Dendritic cell treated with granulocyte-macrophage colony-stimulating factor and Interleukin-4, amounts not matched to agents 40 ng/mL and 50 ng/mL, for 4 days (primary cell): ENCODE results near the gene XCL1.
"Not testable (repeated sequence)": the region's sequence is repeated elsewhere in the genome, so short reads cannot be mapped to it uniquely, and the experiment has no call there.

Experiments used
- H3K27ac Mint-ChIP-seq: one replicate; pipeline ENCODE4 v1.8.0; 2022; ENCODE audit warnings: mild to moderate bottlenecking, mixed read lengths
- H3K27me3 Mint-ChIP-seq: one replicate; pipeline ENCODE4 v1.8.0; 2022; ENCODE audit warnings: mild to moderate bottlenecking, mixed read lengths
- H3K36me3 Mint-ChIP-seq: one replicate; pipeline ENCODE4 v1.8.0; 2022; ENCODE audit warnings: low read depth, mixed read lengths
- H3K4me1 Mint-ChIP-seq: one replicate; pipeline ENCODE4 v1.8.0; 2022; ENCODE audit warnings: low read depth, mixed read lengths
- H3K4me3 Mint-ChIP-seq: one replicate; pipeline ENCODE4 v1.8.0; 2022; ENCODE audit warnings: mild to moderate bottlenecking, moderate library complexity, mixed read lengths
- H3K9me3 Mint-ChIP-seq: one replicate; pipeline ENCODE4 v1.8.0; 2022; ENCODE audit warnings: mixed read lengths
- intact Hi-C: fragments of 100-400 bp; cut with micrococcal nuclease; formaldehyde crosslinking; loops from one replicate; pipeline ENCODE4 v1.15.0; 2022

The XCL1 gene

DNA sequence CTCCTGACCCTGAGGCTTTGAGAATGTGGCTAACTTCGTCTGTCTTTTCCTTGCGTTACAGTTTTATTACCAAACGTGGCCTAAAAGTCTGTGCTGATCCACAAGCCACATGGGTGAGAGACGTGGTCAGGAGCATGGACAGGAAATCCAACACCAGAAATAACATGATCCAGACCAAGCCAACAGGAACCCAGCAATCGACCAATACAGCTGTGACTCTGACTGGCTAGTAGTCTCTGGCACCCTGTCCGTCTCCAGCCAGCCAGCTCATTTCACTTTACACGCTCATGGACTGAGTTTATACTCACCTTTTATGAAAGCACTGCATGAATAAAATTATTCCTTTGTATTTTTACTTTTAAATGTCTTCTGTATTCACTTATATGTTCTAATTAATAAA lies 4.6 kb downstream of the XCL1 start:
- H3K4me1 Mint-ChIP-seq, H3K27ac Mint-ChIP-seq, H3K36me3 Mint-ChIP-seq, intact Hi-C loops, H3K9me3 Mint-ChIP-seq, H3K27me3 Mint-ChIP-seq, H3K4me3 Mint-ChIP-seq: not testable (repeated sequence)

GRCh38 chr1:168581817-168582572 lies 5.6 kb downstream of the XCL1 start:
- peaks cover under 1% of the 10 kb centered on the region for H3K9me3 Mint-ChIP-seq
- intact Hi-C loops: no loop called here
- H3K27me3 Mint-ChIP-seq: no peaks in the 10 kb centered on the region
- H3K36me3 Mint-ChIP-seq: no peaks in the 10 kb centered on the region
- H3K4me3 Mint-ChIP-seq: no peak overlapping the region
- H3K4me1 Mint-ChIP-seq: no peaks in the 10 kb centered on the region
- no peak overlapping the region for H3K27ac Mint-ChIP-seq

- Mint-ChIP-seq H3K36me3 (no peaks in the 10 kb centered on the region), H3K9me3 (peaks cover 9% of the 10 kb centered on the region), H3K27me3 (no peaks in the 10 kb centered on the region), H3K4me3 (no peak overlapping the region), H3K4me1 (no peaks in the 10 kb centered on the region), H3K27ac (no peak overlapping the region)
- intact Hi-C loops: no loop called here
These were observed 6.4 kb downstream of the XCL1 start for GRCh38 chr1:168582688-168583336.

GRCh38 chr1:168583571-168583970 lies 7.2 kb downstream of the XCL1 start:
- Mint-ChIP-seq H3K4me1 (no peaks in the 10 kb centered on the region), H3K4me3 (no peak overlapping the region), H3K36me3 (no peaks in the 10 kb centered on the region), H3K9me3 (peaks cover 12% of the 10 kb centered on the region), H3K27ac (no peak overlapping the region), H3K27me3 (no peaks in the 10 kb centered on the region)
- intact Hi-C loops: no loop called here

DNA sequence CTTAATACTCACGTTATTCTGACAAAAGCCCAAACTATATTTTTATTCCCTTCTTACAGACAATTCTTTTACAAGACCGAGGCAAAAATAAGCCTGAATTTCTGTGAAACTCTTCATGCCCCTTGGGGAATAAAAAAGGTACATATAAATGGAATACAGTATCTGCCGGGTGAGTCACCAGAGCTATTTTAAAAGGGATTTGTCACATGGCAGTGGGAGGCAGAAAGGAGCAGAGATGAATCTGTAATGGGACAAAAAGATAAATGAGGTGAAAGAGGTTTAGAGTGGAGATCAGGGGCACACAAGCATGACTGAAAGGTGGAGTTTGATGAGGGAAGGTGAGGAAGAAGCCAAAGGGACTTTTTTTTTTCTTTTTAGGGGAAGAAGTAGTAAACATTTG lies 8.8 kb downstream of the XCL1 start:
- H3K36me3 Mint-ChIP-seq: no peaks in the 10 kb centered on the region
- no peaks in the 10 kb centered on the region for H3K4me1 Mint-ChIP-seq
- H3K4me3 Mint-ChIP-seq: no peak overlapping the region
- H3K27ac Mint-ChIP-seq: no peak overlapping the region
- intact Hi-C loops: no loop called here
- peaks cover 12% of the 10 kb centered on the region for H3K9me3 Mint-ChIP-seq
- H3K27me3 Mint-ChIP-seq: no peaks in the 10 kb centered on the region

- H3K36me3 Mint-ChIP-seq: no peaks in the 10 kb centered on the region
- H3K4me1 Mint-ChIP-seq: no peaks in the 10 kb centered on the region
- intact Hi-C loops: no loop called here
- H3K4me3 Mint-ChIP-seq: no peak overlapping the region
- H3K27me3 Mint-ChIP-seq: no peaks in the 10 kb centered on the region
- H3K27ac Mint-ChIP-seq: no peak overlapping the region
- H3K9me3 Mint-ChIP-seq: peaks cover 12% of the 10 kb centered on the region
These were observed 9.5 kb downstream of the XCL1 start for GRCh38 chr1:168585937-168586336.

DNA sequence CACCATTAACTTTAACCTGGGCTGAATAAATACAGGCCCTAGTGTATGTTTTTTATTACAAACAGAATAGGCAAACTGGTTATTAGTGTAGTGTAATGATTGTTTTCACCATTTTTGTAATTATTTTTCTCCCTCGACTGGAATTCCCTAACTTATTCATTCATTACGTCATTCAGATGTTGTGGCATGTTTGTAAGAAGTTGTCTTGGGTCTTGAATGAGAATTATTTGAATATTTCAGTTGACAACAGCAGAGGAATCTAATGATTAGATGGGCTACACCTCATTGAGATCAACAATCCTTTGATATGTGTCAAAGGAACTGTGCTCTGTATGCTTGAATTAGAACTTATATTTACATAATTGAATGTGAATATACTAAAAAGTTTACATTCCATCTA lies 12.8 kb downstream of the XCL1 start:
- Mint-ChIP-seq H3K4me3 (no peak overlapping the region), H3K4me1 (no peaks in the 10 kb centered on the region)
- intact Hi-C loops: no loop called here

GRCh38 chr1:168591066-168591465 lies 14.7 kb downstream of the XCL1 start:
- Mint-ChIP-seq H3K36me3 (no peaks in the 10 kb centered on the region), H3K4me1 (no peaks in the 10 kb centered on the region), H3K27ac (no peak overlapping the region), H3K4me3 (no peak overlapping the region), H3K27me3 (no peaks in the 10 kb centered on the region), H3K9me3 (peaks cover 12% of the 10 kb centered on the region)
- intact Hi-C loops: no loop called here

More for the DNA sequence above, 12.8 kb downstream of the XCL1 start:
- Mint-ChIP-seq H3K27me3 (no peaks in the 10 kb centered on the region), H3K9me3 (peaks cover 12% of the 10 kb centered on the region), H3K27ac (no peak overlapping the region), H3K36me3 (no peaks in the 10 kb centered on the region)

DNA sequence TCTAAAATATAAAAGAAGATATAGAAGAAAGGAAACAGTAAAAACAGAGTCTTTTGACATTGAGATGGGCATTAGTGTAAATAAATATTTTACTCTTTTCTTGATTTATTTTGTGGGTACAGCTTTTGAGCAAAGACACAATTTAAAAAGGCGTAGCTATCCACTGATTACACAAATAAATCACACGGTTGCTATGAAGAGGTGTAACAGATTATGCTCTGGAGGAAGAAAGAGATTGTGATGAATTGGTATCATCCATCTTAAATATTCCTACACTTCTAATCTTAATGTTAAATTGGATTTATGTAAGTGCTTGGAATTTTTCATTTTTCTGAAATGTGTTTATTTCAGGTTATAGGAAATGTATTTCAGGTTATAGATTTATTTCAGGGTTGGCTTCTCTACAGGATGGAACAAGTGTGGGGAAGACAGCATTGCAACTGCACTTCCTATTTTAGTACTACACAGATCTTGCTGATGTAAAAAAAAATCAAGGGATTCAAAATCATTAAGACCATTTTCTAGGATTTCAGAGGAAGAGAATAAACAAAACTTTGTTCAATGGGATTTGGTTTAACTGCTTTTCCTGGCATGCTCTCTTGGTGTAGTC lies 15.3 kb downstream of the XCL1 start:
- H3K4me1 Mint-ChIP-seq: no peaks in the 10 kb centered on the region
- no peaks in the 10 kb centered on the region for H3K36me3 Mint-ChIP-seq
- H3K4me3 Mint-ChIP-seq: no peak overlapping the region
- H3K27ac Mint-ChIP-seq: no peak overlapping the region
- peaks cover 12% of the 10 kb centered on the region for H3K9me3 Mint-ChIP-seq
- no peaks in the 10 kb centered on the region for H3K27me3 Mint-ChIP-seq
- intact Hi-C loops: no loop called here

GRCh38 chr1:168595403-168595802 lies 19.0 kb downstream of the XCL1 start:
- H3K27me3 Mint-ChIP-seq, H3K36me3 Mint-ChIP-seq, H3K9me3 Mint-ChIP-seq, H3K27ac Mint-ChIP-seq, intact Hi-C loops, H3K4me3 Mint-ChIP-seq, H3K4me1 Mint-ChIP-seq: not testable (repeated sequence)

GRCh38 chr1:168598125-168598524 lies 21.7 kb downstream of the XCL1 start:
- H3K4me1 Mint-ChIP-seq: no peaks in the 10 kb centered on the region
- no peaks in the 10 kb centered on the region for H3K9me3 Mint-ChIP-seq
- no peaks in the 10 kb centered on the region for H3K36me3 Mint-ChIP-seq
- no peaks in the 10 kb centered on the region for H3K27me3 Mint-ChIP-seq
- no peak overlapping the region for H3K27ac Mint-ChIP-seq
- intact Hi-C loops: no loop called here
- no peak overlapping the region for H3K4me3 Mint-ChIP-seq

- Mint-ChIP-seq H3K4me1 (no peaks in the 10 kb centered on the region), H3K27ac (no peak overlapping the region), H3K36me3 (no peaks in the 10 kb centered on the region), H3K9me3 (no peaks in the 10 kb centered on the region), H3K27me3 (no peaks in the 10 kb centered on the region), H3K4me3 (no peak overlapping the region)
- intact Hi-C loops: no loop called here
These were observed 22.5 kb downstream of the XCL1 start for GRCh38 chr1:168598892-168599291.

DNA sequence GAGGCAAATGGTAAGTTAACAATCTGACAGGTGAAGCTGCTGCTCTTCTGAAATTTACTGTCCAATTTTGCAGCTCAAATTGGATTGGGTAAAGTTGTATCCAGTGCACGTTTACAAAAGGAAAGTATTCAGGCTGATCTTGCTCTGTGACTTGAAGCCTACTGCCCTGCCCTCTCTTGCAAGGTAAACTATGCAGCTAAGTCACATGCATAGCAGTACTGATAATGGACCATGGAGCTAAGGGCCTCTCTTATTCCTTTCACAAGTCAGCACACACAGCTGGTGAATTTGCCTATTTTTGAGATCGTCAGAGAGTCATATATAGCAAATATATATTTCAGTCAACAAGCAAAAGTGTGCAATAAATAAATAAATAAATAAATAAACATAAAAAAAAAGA lies 23.2 kb downstream of the XCL1 start:
- H3K4me1 Mint-ChIP-seq: no peaks in the 10 kb centered on the region
- no peaks in the 10 kb centered on the region for H3K36me3 Mint-ChIP-seq
- H3K27me3 Mint-ChIP-seq: no peaks in the 10 kb centered on the region

DNA sequence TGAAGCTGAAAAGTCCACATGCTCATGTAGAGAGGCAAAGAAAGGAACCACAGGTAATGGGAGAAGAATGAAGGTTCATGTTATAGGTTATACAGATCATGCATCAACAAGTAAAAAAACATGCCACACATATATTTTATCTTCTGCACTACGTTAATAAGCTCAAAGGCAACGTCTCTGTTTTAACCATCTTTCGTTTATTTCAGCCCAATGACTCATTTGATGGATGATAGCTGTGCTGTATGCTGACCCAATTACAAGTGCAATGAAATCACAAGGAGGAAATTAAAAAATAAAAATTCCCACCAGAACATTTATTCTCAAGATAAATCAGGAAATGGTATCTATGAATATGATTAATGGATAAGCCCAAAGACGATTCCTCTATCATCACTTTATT lies 24.6 kb downstream of the XCL1 start:
- intact Hi-C loops: loop anchor here (5.0 kb wide), 1 partner anchor 531 kb away; no protein-coding TSS in a partner anchor
- H3K9me3 Mint-ChIP-seq: no peaks in the 10 kb centered on the region

More for the DNA sequence above, 23.2 kb downstream of the XCL1 start:
- intact Hi-C loops: loop anchor here (5.0 kb wide), 1 partner anchor 533 kb away; no protein-coding TSS in a partner anchor
- no peak overlapping the region for H3K27ac Mint-ChIP-seq
- H3K9me3 Mint-ChIP-seq: no peaks in the 10 kb centered on the region
- H3K4me3 Mint-ChIP-seq: no peak overlapping the region

More for the DNA sequence above, 24.6 kb downstream of the XCL1 start:
- Mint-ChIP-seq H3K36me3 (no peaks in the 10 kb centered on the region), H3K4me3 (no peak overlapping the region), H3K27ac (no peak overlapping the region), H3K4me1 (no peaks in the 10 kb centered on the region), H3K27me3 (no peaks in the 10 kb centered on the region)
